Activated T-cell treated with anti-CD3 and anti-CD28 coated beads, Interleukin-2, amount 50 U/mL, for 72 hours (primary cell): Measurements from ENCODE around the gene ERCC5. TPM values are rescaled to one million over a fixed set of nuclear protein-coding genes. Genes with fewer than 3 reads are reported as not detected.

ENCODE experiments used
- ATAC-seq, 2 donors: fragments of 150-1000 bp; cut with Tn5 transposase; replicated peaks in 1 of 2; 2 replicates each; pipeline ENCODE4 v1.10.0; 2021; ENCODE audit warnings: moderate library complexity in 2 of 2, mild to moderate bottlenecking in 1 of 2
- DNase-seq, 2 donors: peaks; one replicate each; pipeline ENCODE4 v3.0.0; 2021 to 2022; ENCODE audit warnings: mixed read lengths in 1 of 2
- H3K27ac Mint-ChIP-seq: one replicate; pipeline ENCODE4 v1.8.0; 2022; ENCODE audit warnings: mild to moderate bottlenecking, moderate library complexity, mixed read lengths
- H3K27me3 Mint-ChIP-seq: one replicate; pipeline ENCODE4 v1.8.0; 2022; ENCODE audit warnings: low read depth, mixed read lengths
- H3K36me3 Mint-ChIP-seq, 2 donors: one replicate each; pipeline ENCODE4 v1.8.0; 2022; ENCODE audit warnings: mixed read lengths in 2 of 2, mild to moderate bottlenecking in 1 of 2; ENCODE audit not compliant: insufficient read depth in 2 of 2
- H3K4me1 Mint-ChIP-seq: one replicate; pipeline ENCODE4 v1.8.0; 2022; ENCODE audit warnings: low read depth, mixed read lengths
- H3K4me3 Mint-ChIP-seq, 2 donors: one replicate each; pipeline ENCODE4 v1.8.0; 2022; ENCODE audit warnings: mild to moderate bottlenecking in 2 of 2, mixed read lengths in 2 of 2, moderate library complexity in 2 of 2
- H3K9me3 Mint-ChIP-seq, 2 donors: one replicate each; pipeline ENCODE4 v1.8.0; 2022; ENCODE audit warnings: mixed read lengths in 2 of 2
- total RNA-seq, 2 donors: library from RNA; stranded (reverse); gene quantifications; one replicate each; pipeline ENCODE4 v1.2.3, GENCODE V29; 2022

The ERCC5 gene
- 10 to 100 TPM; 84.7 to 85.8 TPM for total RNA-seq

- Mint-ChIP-seq H3K27me3 (no peaks in the 10 kb centered on the region), H3K27ac (peak within 1 kb of the TSS; percentile 99), H3K9me3 (no peaks in the 10 kb centered on the region), H3K36me3 (peaks cover 5% of the 10 kb centered on the region in 2 donors), H3K4me1 (peaks cover 42% of the 10 kb centered on the region), H3K4me3 (peak within 1 kb of the TSS; percentile 91 to 99)
- DNase-seq, result peak; percentile 96
- peak; percentile 93 to 94 for ATAC-seq
These were observed at the start of gene ERCC5 for GRCh38 chr13:102845630-102846260. ERCC5 (plus strand) TSS chr13:102846032; CDS start chr13:102846267, 235 bp downstream.

GRCh38 chr13:102798581-102799425, 47.0 kb upstream of the ERCC5 start, which contains the start of the genes BIVM and POGLUT2:
BIVM (plus strand) TSS chr13:102799119; CDS start chr13:102807268, 8,149 bp downstream.
POGLUT2 (minus strand) TSS chr13:102798976; CDS start chr13:102798670, 306 bp downstream.
- Mint-ChIP-seq H3K27ac (peak within 1 kb of the TSS; percentile 63), H3K4me1 (peaks cover 23% of the 10 kb centered on the region), H3K36me3 (peaks cover 0 to 3% of the 10 kb centered on the region in 2 donors), H3K9me3 (no peaks in the 10 kb centered on the region), H3K4me3 (peak within 1 kb of the TSS; percentile 96 to 98), H3K27me3 (peaks cover 10% of the 10 kb centered on the region)
- ATAC-seq (peak; percentile 89 to 90), DNase-seq (peak; percentile 86 to 90)

DNA sequence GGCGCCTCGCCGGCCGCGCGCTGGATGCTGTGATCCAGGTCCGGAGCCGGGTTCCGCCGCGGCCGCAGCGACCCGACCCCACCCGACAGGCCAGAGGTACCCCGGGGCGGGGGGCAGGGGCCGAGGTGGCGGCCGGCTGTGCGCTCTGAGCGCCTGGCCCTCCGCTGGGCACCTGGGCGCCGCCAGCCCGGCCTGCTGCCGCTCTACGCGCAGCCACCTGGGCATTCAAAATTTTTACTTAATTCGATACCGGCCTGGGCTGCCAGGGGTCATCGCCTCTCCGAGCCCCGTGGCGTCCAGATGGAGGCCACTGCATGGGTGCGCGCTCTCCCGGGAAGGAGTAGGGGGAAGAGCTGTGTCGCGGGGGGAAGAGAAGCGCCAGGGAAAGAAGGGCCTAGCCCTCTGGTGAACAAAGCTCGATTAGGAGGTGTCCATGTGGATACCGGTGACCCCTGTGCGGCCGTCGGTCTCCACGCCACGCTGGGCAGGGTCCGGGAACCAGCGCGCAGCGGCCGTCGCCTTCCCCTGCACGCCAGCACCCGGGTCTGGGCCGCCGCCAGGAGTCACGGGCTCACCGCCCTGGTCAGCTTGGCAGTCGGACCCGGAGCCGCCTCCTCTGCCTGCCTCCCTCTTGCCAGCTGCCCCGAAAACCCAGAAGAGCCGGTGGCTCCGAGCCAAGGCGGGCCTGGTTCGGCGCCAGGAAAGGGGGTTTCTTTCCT, 46.2 kb upstream of the ERCC5 start:
- no peaks in the 10 kb centered on the region for H3K9me3 Mint-ChIP-seq
- DNase-seq, result peak; percentile 10 to 39

GRCh38 chr13:102800145-102801041, 45.4 kb upstream of the ERCC5 start:
- H3K27me3 Mint-ChIP-seq, result peaks cover 10% of the 10 kb centered on the region
- H3K4me1 Mint-ChIP-seq, result peaks cover 23% of the 10 kb centered on the region
- DNase-seq, result peak; percentile 91
- ATAC-seq, result peak; percentile 85 to 86
- H3K27ac Mint-ChIP-seq, result peak overlapping the region; percentile 63
- H3K36me3 Mint-ChIP-seq, result peaks cover 0 to 3% of the 10 kb centered on the region in 2 donors
- no peaks in the 10 kb centered on the region for H3K9me3 Mint-ChIP-seq
- H3K4me3 Mint-ChIP-seq, result peak overlapping the region; percentile 96 to 98

More for the DNA sequence above, 46.2 kb upstream of the ERCC5 start:
- Mint-ChIP-seq H3K4me1 (peaks cover 23% of the 10 kb centered on the region), H3K27me3 (peaks cover 10% of the 10 kb centered on the region), H3K36me3 (peaks cover 0 to 3% of the 10 kb centered on the region in 2 donors), H3K4me3 (peak overlapping the region; percentile 96 to 98), H3K27ac (peak overlapping the region; percentile 63)
- ATAC-seq, result peak; percentile 6 to 23

- H3K27me3 Mint-ChIP-seq, result no peaks in the 10 kb centered on the region
- peaks cover 2 to 9% of the 10 kb centered on the region in 2 donors for H3K36me3 Mint-ChIP-seq
- H3K27ac Mint-ChIP-seq, result no peak overlapping the region
- H3K9me3 Mint-ChIP-seq, result no peaks in the 10 kb centered on the region
- DNase-seq, result no peak
- H3K4me3 Mint-ChIP-seq, result no peak overlapping the region
- peaks cover 14% of the 10 kb centered on the region for H3K4me1 Mint-ChIP-seq
- no peak for ATAC-seq
These were observed 40.2 kb upstream of the ERCC5 start for GRCh38 chr13:102805680-102806079.

GRCh38 chr13:102807699-102808098, 38.1 kb upstream of the ERCC5 start:
- ATAC-seq (no peak), DNase-seq (no peak)
- no peaks in the 10 kb centered on the region for H3K27me3 Mint-ChIP-seq
- H3K9me3 Mint-ChIP-seq, result no peaks in the 10 kb centered on the region
- no peak overlapping the region for H3K27ac Mint-ChIP-seq
- peaks cover 7 to 20% of the 10 kb centered on the region in 2 donors for H3K36me3 Mint-ChIP-seq
- peaks cover 6% of the 10 kb centered on the region for H3K4me1 Mint-ChIP-seq
- H3K4me3 Mint-ChIP-seq, result no peak overlapping the region

- H3K4me3 Mint-ChIP-seq, result no peak overlapping the region
- ATAC-seq (no peak), DNase-seq (no peak)
- H3K9me3 Mint-ChIP-seq, result no peaks in the 10 kb centered on the region
- no peak overlapping the region for H3K27ac Mint-ChIP-seq
- H3K4me1 Mint-ChIP-seq, result peaks cover 12% of the 10 kb centered on the region
- no peaks in the 10 kb centered on the region for H3K27me3 Mint-ChIP-seq
- peaks cover 7 to 28% of the 10 kb centered on the region in 2 donors for H3K36me3 Mint-ChIP-seq
These were observed 33.1 kb upstream of the ERCC5 start for GRCh38 chr13:102812611-102813287.

DNA sequence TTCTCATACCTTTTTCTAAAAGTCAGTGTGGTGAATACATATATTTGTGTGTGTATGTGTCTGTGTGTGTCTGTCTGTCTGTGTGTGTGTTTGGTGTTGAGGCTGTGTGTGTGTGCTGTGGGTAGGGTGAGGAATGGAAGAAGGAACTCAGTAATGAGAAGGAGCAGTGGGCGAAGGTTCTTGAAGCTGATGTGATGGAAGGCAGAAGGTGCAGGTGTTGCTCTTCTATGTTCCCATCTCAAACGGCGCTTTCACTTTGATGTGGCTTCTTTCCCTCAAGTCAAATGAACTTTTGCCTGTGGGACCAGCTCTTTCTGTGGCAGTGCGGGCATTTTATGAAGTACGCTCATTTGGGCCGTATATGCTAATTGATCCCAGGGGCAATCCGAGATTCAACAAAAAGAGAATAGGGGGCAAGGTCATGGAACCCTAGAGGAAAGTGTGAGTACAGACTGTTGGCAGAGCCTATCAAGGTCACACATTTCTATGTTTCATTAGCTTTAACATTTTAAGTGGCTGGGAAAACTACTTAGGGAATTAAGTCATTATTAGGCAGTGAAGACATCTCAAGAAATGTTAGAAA, 31.7 kb upstream of the ERCC5 start:
- H3K4me1 Mint-ChIP-seq, result peaks cover 12% of the 10 kb centered on the region
- ATAC-seq, result no peak
- no peaks in the 10 kb centered on the region for H3K27me3 Mint-ChIP-seq
- DNase-seq, result no peak
- peak overlapping the region in 1 of 2 donors; percentile 1 for H3K4me3 Mint-ChIP-seq
- no peaks in the 10 kb centered on the region for H3K9me3 Mint-ChIP-seq
- H3K27ac Mint-ChIP-seq, result no peak overlapping the region
- H3K36me3 Mint-ChIP-seq, result peaks cover 7 to 28% of the 10 kb centered on the region in 2 donors

- ATAC-seq (no peak), DNase-seq (no peak)
- Mint-ChIP-seq H3K4me1 (peaks cover 12% of the 10 kb centered on the region), H3K27ac (no peak overlapping the region), H3K36me3 (peaks cover 7 to 27% of the 10 kb centered on the region in 2 donors), H3K4me3 (no peak overlapping the region), H3K9me3 (no peaks in the 10 kb centered on the region), H3K27me3 (no peaks in the 10 kb centered on the region)
These were observed 31.0 kb upstream of the ERCC5 start for GRCh38 chr13:102814793-102815192.

GRCh38 chr13:102815788-102816187, 30.0 kb upstream of the ERCC5 start:
- ATAC-seq (no peak), DNase-seq (no peak)
- peaks cover 5 to 22% of the 10 kb centered on the region in 2 donors for H3K36me3 Mint-ChIP-seq
- no peak overlapping the region for H3K4me3 Mint-ChIP-seq
- H3K9me3 Mint-ChIP-seq, result no peaks in the 10 kb centered on the region
- no peak overlapping the region for H3K27ac Mint-ChIP-seq
- peaks cover 12% of the 10 kb centered on the region for H3K4me1 Mint-ChIP-seq
- H3K27me3 Mint-ChIP-seq, result no peaks in the 10 kb centered on the region

GRCh38 chr13:102816708-102817107, 29.1 kb upstream of the ERCC5 start:
- H3K36me3 Mint-ChIP-seq, result peaks cover 4 to 19% of the 10 kb centered on the region in 2 donors

More at GRCh38 chr13:102816708-102817107, 29.1 kb upstream of the ERCC5 start:
- Mint-ChIP-seq H3K9me3 (no peaks in the 10 kb centered on the region), H3K27me3 (no peaks in the 10 kb centered on the region), H3K27ac (no peak overlapping the region), H3K4me1 (peaks cover 12% of the 10 kb centered on the region), H3K4me3 (no peak overlapping the region)
- ATAC-seq (no peak), DNase-seq (no peak)
